ENCODE data around the gene JAK3.

- TF ChIP-seq ZNF70 (CRISPR knock-in tag; IDR thresholded peaks at IDR 0.05) = no peak
- TF ChIP-seq BACH2 (CRISPR knock-in tag; IDR thresholded peaks at IDR 0.05; ENCODE audit: borderline replicate concordance) = no peak
- no peak for TF ChIP-seq CREB5 (CRISPR knock-in tag; IDR thresholded peaks at IDR 0.05; ENCODE audit: low read depth)
- no peak for TF ChIP-seq PATZ1 (CRISPR knock-in tag; IDR thresholded peaks at IDR 0.05; ENCODE audit: borderline replicate concordance)
- no peak for TF ChIP-seq CSDC2 (CRISPR knock-in tag; IDR thresholded peaks at IDR 0.05)
- no peak for TF ChIP-seq ZC3H10 (CRISPR knock-in tag; IDR thresholded peaks at IDR 0.05)
- TF ChIP-seq RARB (CRISPR knock-in tag; IDR thresholded peaks at IDR 0.05) = no peak
Observed at GRCh38 chr19:17843292-17843827, 4.4 kb downstream of the JAK3 start.

Measured in SK-N-SH treated with all-trans-retinoic acid at 6 μM for 48 hours (cell line).